HTR-8/SVneo (cell line): ENCODE measurements around the gene INTU.
A peak's percentile ranks its signal among the peaks of the same experiment; 100 is the strongest.
"Not testable (repeated sequence)": the region's sequence is repeated elsewhere in the genome, so short reads cannot be mapped to it uniquely, and the experiment has no call there.

Experiments
- DNase-seq: peaks from one replicate; pipeline ENCODE4 v3.0.0; 2011; ENCODE audit warnings: low spot score, mixed read lengths; ENCODE audit not compliant: insufficient read length
- FAIRE-seq: peaks from 2 replicates; lab custom pipeline; 2011; peaks lifted over from hg19 to GRCh38; lab: Jason Lieb, UNC

Gene INTU

GRCh38 chr4:127641524-127641923 is 8.8 kb downstream of the INTU start:
- FAIRE-seq: no peak
- DNase-seq: no peak

GRCh38 chr4:127642169-127642568 is 9.4 kb downstream of the INTU start:
- FAIRE-seq: no peak
- DNase-seq: no peak

- no peak for FAIRE-seq
- DNase-seq: no peak
Measured at GRCh38 chr4:127643791-127644190, 11.0 kb downstream of the INTU start.

- DNase-seq (no peak), FAIRE-seq (no peak)
Measured at GRCh38 chr4:127648061-127648460, 15.3 kb downstream of the INTU start.

GRCh38 chr4:127655590-127655989 is 22.8 kb downstream of the INTU start:
- FAIRE-seq: not testable (repeated sequence)

GRCh38 chr4:127656047-127656680 is 23.4 kb downstream of the INTU start:
- FAIRE-seq: no peak
- no peak for DNase-seq

More at GRCh38 chr4:127655590-127655989, 22.8 kb downstream of the INTU start:
- DNase-seq: not testable (repeated sequence)

- DNase-seq (no peak), FAIRE-seq (no peak)
Measured at GRCh38 chr4:127660284-127660885, 27.6 kb downstream of the INTU start.

- no peak for FAIRE-seq
Measured at GRCh38 chr4:127667116-127667515, 34.4 kb downstream of the INTU start.

GRCh38 chr4:127667772-127668171 is 35.0 kb downstream of the INTU start:
- DNase-seq (no peak), FAIRE-seq (no peak)

More at GRCh38 chr4:127667116-127667515, 34.4 kb downstream of the INTU start:
- DNase-seq: no peak

GRCh38 chr4:127668770-127669169 is 36.0 kb downstream of the INTU start:
- no peak for DNase-seq
- no peak for FAIRE-seq

GRCh38 chr4:127669691-127670090 is 36.9 kb downstream of the INTU start:
- no peak for FAIRE-seq

GRCh38 chr4:127672111-127672510 is 39.4 kb downstream of the INTU start:
- FAIRE-seq: no peak
- DNase-seq: no peak

More at GRCh38 chr4:127669691-127670090, 36.9 kb downstream of the INTU start:
- no peak for DNase-seq

GRCh38 chr4:127685292-127685691 is 52.5 kb downstream of the INTU start:
- FAIRE-seq (no peak), DNase-seq (peak; percentile 6)

GRCh38 chr4:127686658-127687057 is 53.9 kb downstream of the INTU start:
- peak; percentile 22 for DNase-seq
- no peak for FAIRE-seq

GRCh38 chr4:127687580-127687979 is 54.8 kb downstream of the INTU start:
- DNase-seq (no peak), FAIRE-seq (no peak)

- FAIRE-seq (no peak), DNase-seq (peak; percentile 65)
Measured at GRCh38 chr4:127698789-127699200, 66.0 kb downstream of the INTU start.

- FAIRE-seq: no peak
- DNase-seq: no peak
Measured at GRCh38 chr4:127708985-127709384, 76.2 kb downstream of the INTU start.

GRCh38 chr4:127709456-127709855 is 76.7 kb downstream of the INTU start:
- DNase-seq (no peak), FAIRE-seq (no peak)

GRCh38 chr4:127730142-127730913 is 97.6 kb downstream of the INTU start, which contains the start of gene SLC25A31:
TSS of gene SLC25A31 (plus strand) at chr4:127730400. CDS start at chr4:127730546, 146 bp downstream.
- no peak for FAIRE-seq
- no peak for DNase-seq

GRCh38 chr4:127731406-127731805 is 98.6 kb downstream of the INTU start:
- no peak for DNase-seq
- FAIRE-seq: no peak
